GM12872 (cell line): Measurements from ENCODE around the gene TRIM3.

Experiments
- TF ChIP-seq, protein P1 (sequence below): IDR thresholded peaks from 3 replicates; pipeline ENCODE4 v1.5.1; 2011; ENCODE audit warnings: low read depth, mild to moderate bottlenecking, low read length, moderate library complexity; ENCODE audit not compliant: insufficient read depth

Gene TRIM3

DNA sequence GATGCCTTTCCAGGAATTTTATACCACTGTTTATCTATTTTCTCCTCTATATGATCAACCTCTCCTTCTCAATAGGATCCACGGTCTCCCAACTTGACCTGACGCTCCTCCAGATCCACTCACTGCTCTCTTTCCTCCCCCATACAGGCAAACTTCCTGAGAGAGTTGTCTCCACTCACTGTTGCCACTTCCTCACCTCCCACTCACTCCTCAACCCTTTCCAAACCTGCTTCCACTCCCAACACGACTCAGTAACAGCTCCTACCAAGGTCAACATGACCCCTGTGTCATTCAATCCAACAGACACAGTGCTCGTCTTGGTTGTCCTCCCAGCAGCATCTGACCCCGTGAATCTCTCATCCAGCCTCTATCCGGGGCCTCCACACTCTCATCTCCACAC is 57.9 kb downstream of the TRIM3 start:
- TF ChIP-seq, protein P1, sequence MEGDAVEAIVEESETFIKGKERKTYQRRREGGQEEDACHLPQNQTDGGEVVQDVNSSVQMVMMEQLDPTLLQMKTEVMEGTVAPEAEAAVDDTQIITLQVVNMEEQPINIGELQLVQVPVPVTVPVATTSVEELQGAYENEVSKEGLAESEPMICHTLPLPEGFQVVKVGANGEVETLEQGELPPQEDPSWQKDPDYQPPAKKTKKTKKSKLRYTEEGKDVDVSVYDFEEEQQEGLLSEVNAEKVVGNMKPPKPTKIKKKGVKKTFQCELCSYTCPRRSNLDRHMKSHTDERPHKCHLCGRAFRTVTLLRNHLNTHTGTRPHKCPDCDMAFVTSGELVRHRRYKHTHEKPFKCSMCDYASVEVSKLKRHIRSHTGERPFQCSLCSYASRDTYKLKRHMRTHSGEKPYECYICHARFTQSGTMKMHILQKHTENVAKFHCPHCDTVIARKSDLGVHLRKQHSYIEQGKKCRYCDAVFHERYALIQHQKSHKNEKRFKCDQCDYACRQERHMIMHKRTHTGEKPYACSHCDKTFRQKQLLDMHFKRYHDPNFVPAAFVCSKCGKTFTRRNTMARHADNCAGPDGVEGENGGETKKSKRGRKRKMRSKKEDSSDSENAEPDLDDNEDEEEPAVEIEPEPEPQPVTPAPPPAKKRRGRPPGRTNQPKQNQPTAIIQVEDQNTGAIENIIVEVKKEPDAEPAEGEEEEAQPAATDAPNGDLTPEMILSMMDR = no peak

DNA sequence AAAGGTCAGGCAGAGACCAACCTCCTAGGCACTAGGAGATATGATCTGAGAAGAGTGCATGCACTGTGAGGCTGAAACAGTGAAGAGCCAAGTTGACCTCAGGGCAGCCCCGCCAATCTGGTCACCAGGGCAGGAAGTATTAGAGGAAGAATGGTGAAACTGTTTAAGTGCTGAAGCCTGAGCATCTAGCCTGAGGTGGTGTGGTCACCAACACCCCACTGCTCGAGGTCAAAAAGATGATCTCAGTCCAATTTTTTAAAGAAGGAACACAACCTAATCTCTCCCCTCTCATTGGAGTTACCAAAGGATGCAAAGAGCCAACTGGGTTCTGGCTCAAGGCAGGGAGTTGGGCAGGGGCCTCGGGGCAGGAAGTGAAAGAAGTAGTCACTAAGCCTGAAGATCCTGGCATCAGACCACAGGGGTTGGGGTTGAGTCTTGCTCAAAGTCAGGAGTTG is 58.8 kb downstream of the TRIM3 start:
- TF ChIP-seq, protein P1 = no peak

DNA sequence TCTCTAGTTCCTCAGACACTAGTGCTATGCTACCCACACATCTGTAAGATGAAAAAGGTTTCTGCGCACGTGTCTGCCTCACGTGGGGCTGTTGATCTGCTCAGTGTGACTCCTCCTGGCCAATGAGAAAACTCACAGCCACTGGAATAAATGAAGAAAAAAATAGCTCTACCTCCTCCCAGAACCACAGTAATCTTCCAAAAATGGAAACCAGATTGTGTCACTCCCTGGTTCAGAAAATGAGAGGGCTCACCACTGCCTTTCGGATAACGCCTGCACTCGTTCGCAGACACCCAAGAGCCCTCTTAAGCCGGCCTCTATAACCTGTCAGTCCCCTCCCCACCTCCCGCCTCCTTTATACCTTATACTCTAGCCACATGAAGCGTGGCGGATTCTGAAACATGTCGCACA is 59.9 kb downstream of the TRIM3 start:
- TF ChIP-seq, protein P1 = no peak

DNA sequence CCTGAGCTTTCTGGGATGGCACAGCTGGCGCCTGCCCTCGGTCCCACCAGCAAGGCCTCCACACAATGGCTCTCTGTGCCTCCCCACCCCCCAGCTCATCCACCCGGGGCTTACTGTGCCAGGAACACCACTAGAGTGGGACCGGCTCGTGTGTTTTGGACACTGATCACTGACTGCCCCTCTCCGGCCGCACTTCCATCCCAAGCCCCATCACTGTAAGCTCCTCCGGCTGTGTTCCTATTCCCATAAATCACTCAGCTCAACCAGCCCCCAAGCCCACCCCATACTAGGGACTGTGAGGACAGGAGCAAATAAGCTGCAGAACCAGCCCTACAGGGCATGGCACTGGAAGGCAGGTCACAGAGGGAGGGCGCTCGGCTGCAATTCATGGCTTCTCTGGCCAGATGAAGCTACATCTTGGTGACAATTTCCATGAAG is 62.1 kb downstream of the TRIM3 start:
- TF ChIP-seq, protein P1 = no peak

DNA sequence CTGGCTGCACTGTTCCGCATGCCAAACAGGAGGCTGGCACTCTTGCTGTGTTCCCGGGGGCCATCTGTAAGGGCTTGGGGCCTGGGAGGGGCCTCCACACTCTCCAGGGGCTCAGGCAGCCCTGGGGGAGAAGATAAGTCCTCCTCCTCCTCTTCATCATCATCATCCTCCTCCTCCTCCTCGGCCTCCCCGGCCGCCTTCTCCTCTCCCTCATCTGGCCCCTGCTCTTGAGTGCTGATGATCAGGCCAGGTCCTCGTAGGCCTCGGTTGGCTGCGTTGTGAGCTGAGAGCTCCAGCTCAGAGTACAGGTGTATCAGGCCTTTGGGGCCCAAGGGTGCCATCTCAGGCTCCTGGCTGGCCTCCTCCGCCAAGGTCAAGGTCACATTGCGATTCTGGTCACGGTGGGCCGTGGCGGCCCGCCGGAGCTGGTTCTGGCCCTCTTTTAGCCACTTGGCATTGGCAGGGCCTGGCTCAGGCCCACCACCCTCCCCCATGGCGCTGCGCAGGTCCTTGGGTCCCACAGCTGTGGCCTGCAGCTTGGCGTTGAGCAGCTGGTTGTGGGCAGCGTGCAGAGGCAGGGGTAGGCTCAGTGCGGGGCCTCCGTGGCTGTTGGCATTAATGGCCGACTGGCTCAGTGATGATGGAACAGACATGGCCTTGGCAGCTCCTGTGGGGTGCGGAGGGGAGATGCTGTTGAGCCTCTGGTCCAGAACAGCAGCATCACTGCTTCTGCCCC is 62.9 kb downstream of the TRIM3 start:
- TF ChIP-seq, protein P1 = no peak

DNA sequence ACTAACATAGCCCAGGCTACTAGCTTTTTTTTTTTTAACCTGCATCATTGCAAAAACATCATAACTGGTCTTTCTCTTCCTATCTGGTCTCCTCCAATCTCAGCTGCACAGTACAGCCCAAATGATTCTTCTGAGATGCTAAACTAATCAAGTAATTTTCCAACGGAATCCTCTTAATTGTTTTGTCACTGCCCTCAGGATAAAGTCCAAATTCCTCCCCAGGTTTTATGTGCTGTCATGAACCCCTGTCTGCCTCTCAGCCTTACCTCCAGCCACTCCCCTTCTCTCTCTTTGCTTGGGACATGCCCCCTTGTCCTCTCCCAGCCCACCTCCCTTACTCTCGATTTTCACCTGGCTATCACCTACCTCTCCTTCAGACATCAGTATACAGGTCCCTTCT is 67.4 kb downstream of the TRIM3 start:
- TF ChIP-seq, protein P1 = no peak

DNA sequence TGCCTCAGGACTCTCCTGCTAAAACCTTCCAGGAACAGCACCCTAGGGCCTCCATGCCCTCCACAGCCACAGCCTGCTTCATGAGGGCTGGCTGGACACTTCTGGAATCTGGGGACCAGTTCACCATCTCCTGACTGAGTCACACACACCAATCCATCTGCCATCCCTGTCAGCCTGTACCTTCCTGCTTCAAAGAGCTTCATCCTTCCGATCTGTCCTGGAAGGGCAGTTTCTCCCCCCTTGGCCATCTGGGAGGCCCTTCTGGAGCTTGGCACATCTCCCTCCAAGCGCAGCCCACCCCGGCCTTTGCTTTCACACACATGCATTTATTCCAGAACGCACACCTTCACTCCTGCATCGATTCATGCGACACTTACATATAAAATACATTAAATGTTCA is 67.9 kb downstream of the TRIM3 start:
- TF ChIP-seq, protein P1 = no peak
